ENCODE results near the gene DNALI1. TPM values are rescaled to one million over a fixed set of nuclear protein-coding genes. Genes with fewer than 3 reads are reported as not detected.
"Not testable (repeated sequence)": the region's sequence is repeated elsewhere in the genome, so short reads cannot be mapped to it uniquely, and the experiment has no call there.

The DNALI1 gene
- 1.3 TPM for total RNA-seq
- polyA plus RNA-seq, result 2.1 TPM
- long read RNA-seq, donor 1, result 0 reads
- long read RNA-seq, donor 2, partial matches to known transcripts, result 0 of 1 reads
- long read RNA-seq, donor 2, other reads (novel, unspliced or antisense), result 0 of 1 reads
- long read RNA-seq, donor 3, partial matches to known transcripts, result 0 of 1 reads
- long read RNA-seq, donor 3, other reads (novel, unspliced or antisense), result 0 of 1 reads
- long read RNA-seq, donor 4, result 0 reads
- long read RNA-seq, donor 5, transcript DNALI1-201 (6 exons, 2,649 nt), result major isoform, 6 of 13 reads
- long read RNA-seq, donor 5, partial matches to known transcripts, result 0 of 13 reads
- long read RNA-seq, donor 5, other reads (novel, unspliced or antisense), result 0 of 13 reads
- long read RNA-seq, donor 6, result 0 reads
- long read RNA-seq, donor 7, result 0 reads
- long read RNA-seq, donor 8, result 0 reads
- long read RNA-seq, donor 9, partial matches to known transcripts, result 37 of 66 reads
- long read RNA-seq, donor 9, other reads (novel, unspliced or antisense), result 29 of 66 reads
- long read RNA-seq, donor 10, result 0 reads

DNA sequence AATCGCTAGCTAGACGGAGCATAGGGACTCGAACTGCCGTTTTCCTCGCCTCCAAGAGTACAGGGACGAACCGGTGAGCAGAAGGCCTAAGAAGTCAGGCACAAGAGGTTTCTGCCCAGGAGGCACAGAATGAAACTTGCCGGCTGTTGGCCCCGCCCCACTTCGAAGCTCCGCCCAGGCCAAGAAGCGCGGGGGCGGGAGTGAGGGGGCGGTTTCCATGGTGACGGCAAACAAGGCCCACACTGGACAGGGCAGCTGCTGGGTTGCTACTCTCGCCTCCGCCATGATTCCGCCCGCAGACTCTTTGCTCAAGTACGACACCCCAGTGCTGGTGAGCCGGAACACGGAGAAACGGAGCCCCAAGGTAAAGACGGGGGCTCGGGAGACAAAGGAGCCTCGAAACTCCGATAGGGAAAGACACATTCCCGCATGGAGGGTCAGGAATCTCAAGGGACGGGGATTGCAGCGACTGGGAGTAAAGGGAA is at the start of gene DNALI1:
Gene DNALI1 (plus strand): TSS at position 229 of the 485 bp plus-strand sequence. CDS start 55 bp downstream, at position 284.
- H3K27me3 ChIP-seq (ENCODE audit: control insufficient read depth in 2 of 2, insufficient read depth in 1 of 2, low read length in 1 of 2), result peaks cover 0 to 5% of the 10 kb centered on the region in 2 donors
- 47% methylated on average over 31 of the region's 31 CpGs for WGBS
- peaks cover 2 to 5% of the 10 kb centered on the region in 2 donors for H3K36me3 ChIP-seq (ENCODE audit: control insufficient read depth in 2 of 2, insufficient read depth in 2 of 2, low read length in 1 of 2)
- H3K4me3 ChIP-seq (ENCODE audit: low read length in 2 of 2), result no peak within 1 kb of the TSS
- no peak within 1 kb of the TSS for H3K27ac ChIP-seq (ENCODE audit: low read depth in 1 of 2, low read length in 1 of 2)
- peaks cover 11 to 13% of the 10 kb centered on the region in 2 donors for H3K4me1 ChIP-seq (ENCODE audit: control insufficient read depth in 2 of 2, insufficient read depth in 2 of 2, low read length in 2 of 2)
- peaks cover 0 to 10% of the 10 kb centered on the region in 2 donors for H3K9me3 ChIP-seq (ENCODE audit: control insufficient read depth in 2 of 2, insufficient read depth in 1 of 2, low read length in 1 of 2)
- DNase-seq (ENCODE audit: low read depth in 6 of 9, low spot score in 9 of 9), result peak in 3 of 9 donors; percentile 11 to 23 (median 13)

DNA sequence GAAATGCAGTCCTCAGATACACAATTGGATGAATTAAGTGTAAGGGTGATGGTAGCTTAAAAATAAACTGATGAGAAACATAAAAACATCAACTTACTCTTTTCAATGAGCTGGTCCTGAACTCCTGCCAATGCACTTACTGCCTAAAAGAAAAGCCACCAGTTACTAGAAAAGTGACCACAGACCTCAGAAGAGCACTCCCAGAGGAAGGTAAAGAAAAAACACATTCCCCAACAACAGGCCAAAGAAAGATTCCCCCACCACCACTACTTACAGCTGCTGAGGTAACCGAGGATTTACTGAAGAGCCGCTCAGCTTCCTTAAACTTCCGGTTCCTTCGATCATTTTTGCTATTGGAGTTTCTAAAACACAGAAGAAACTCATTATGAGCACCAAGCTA is 47.6 kb upstream of the DNALI1 start:
- Histone ChIP-seq H3K4me3 (ENCODE audit: low read length in 2 of 2) (no peak overlapping the region), H3K27ac (ENCODE audit: low read depth in 1 of 2, low read length in 1 of 2) (no peak overlapping the region), H3K27me3 (ENCODE audit: control insufficient read depth in 2 of 2, insufficient read depth in 1 of 2, low read length in 1 of 2) (no peaks in the 10 kb centered on the region), H3K36me3 (ENCODE audit: control insufficient read depth in 2 of 2, insufficient read depth in 2 of 2, low read length in 1 of 2) (peaks cover 23 to 36% of the 10 kb centered on the region in 2 donors), H3K4me1 (ENCODE audit: control insufficient read depth in 2 of 2, insufficient read depth in 2 of 2, low read length in 2 of 2) (peaks cover 3 to 9% of the 10 kb centered on the region in 2 donors), H3K9me3 (ENCODE audit: control insufficient read depth in 2 of 2, insufficient read depth in 1 of 2, low read length in 1 of 2) (no peaks in the 10 kb centered on the region)
- 91% methylated on average over 4 of the region's 4 CpGs for WGBS
- no peak for DNase-seq (ENCODE audit: low read depth in 6 of 9, low spot score in 9 of 9)

DNA sequence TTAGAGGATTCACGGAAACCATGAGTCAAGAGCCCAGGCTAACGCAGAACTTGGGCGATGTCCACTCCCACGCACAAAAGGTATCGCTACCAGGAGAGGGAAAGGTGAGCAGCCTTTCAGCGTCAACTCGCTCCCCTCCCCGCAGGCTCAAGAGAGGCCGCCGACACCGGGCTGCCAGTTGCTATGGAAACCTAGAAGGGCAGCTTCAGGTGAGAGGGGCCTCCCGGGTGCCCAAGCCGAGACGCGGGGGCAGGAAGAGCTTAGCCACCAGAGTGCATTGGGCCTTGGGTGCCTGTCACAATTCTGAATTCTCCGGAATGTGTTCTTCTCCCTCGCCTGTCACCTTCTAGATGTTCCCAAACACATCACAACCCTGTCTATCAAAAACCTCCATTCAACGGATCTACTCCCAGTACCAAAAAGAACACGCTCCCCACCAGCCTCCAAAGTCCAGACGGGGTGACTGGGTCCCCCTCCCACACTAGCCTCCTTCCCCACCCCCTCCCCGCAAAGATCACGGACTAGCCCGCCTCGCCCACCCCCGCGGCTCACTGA is 42.9 kb upstream of the DNALI1 start:
- peaks cover 9 to 13% of the 10 kb centered on the region in 2 donors for H3K4me1 ChIP-seq (ENCODE audit: control insufficient read depth in 2 of 2, insufficient read depth in 2 of 2, low read length in 2 of 2)
- peak in 3 of 9 donors; percentile 8 to 47 (median 30) for DNase-seq (ENCODE audit: low read depth in 6 of 9, low spot score in 9 of 9)
- peaks cover 11 to 17% of the 10 kb centered on the region in 2 donors for H3K36me3 ChIP-seq (ENCODE audit: control insufficient read depth in 2 of 2, insufficient read depth in 2 of 2, low read length in 1 of 2)
- peak overlapping the region in 1 of 2 donors; percentile 33 for H3K27ac ChIP-seq (ENCODE audit: low read depth in 1 of 2, low read length in 1 of 2)
- 7% methylated on average over 26 of the region's 26 CpGs for WGBS
- no peaks in the 10 kb centered on the region for H3K27me3 ChIP-seq (ENCODE audit: control insufficient read depth in 2 of 2, insufficient read depth in 1 of 2, low read length in 1 of 2)
- peak overlapping the region; percentile 65 to 89 for H3K4me3 ChIP-seq (ENCODE audit: low read length in 2 of 2)
- H3K9me3 ChIP-seq (ENCODE audit: control insufficient read depth in 2 of 2, insufficient read depth in 1 of 2, low read length in 1 of 2), result no peaks in the 10 kb centered on the region

DNA sequence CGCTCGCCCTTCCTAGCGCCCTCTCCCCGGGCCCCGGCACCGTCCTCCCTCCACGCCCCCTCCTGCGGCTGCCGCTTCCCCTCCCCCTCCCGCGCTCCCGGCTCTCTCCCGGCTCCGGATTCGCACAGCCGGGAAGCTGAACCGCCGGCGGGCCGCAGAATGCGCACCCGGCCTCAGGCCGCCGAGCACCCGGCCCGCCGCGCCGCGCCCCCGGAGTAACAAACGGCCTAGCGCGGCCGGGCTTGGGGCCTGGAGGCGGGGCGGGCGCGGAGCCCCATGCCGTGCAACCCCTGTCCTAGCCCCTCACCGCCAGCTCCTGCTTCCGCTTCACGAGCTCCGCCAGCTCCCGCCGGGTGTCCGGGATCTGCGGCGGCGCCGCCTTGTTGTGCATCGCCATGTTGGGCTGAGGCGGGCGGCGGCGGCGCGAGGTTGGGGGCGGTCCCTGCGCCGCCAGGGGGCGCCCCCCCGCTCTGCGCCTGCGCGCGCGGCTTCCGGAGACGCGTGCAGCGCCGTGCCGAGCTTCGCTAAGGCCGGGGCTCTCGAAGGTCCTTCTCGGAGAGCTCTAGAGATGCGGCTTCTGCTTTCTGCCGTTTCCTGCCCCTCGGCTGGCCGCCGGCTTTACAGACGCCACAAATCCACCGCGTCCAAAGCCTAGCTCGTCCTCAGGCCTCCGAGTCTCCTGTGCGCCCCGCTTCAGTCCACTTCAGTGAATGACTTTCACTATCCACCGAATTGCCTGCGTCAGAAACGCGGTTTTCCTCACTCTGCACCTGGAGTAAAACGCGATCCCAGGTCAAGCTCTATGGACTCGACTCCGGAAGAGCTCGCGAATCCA is 42.2 kb upstream of the DNALI1 start, which contains the start of gene MEAF6:
Gene MEAF6 (minus strand): TSS at position 417 of the 835 bp plus-strand sequence. CDS start 20 bp downstream, at position 397.
- Histone ChIP-seq H3K36me3 (ENCODE audit: control insufficient read depth in 2 of 2, insufficient read depth in 2 of 2, low read length in 1 of 2) (peaks cover 4 to 11% of the 10 kb centered on the region in 2 donors), H3K9me3 (ENCODE audit: control insufficient read depth in 2 of 2, insufficient read depth in 1 of 2, low read length in 1 of 2) (no peaks in the 10 kb centered on the region), H3K4me1 (ENCODE audit: control insufficient read depth in 2 of 2, insufficient read depth in 2 of 2, low read length in 2 of 2) (peaks cover 9 to 13% of the 10 kb centered on the region in 2 donors), H3K4me3 (ENCODE audit: low read length in 2 of 2) (peak within 1 kb of the TSS; percentile 65 to 89), H3K27me3 (ENCODE audit: control insufficient read depth in 2 of 2, insufficient read depth in 1 of 2, low read length in 1 of 2) (no peaks in the 10 kb centered on the region), H3K27ac (ENCODE audit: low read depth in 1 of 2, low read length in 1 of 2) (peak within 1 kb of the TSS; percentile 90 to 95)
- under 1% methylated on average over 100 of the region's 100 CpGs for WGBS
- peak; percentile 61 to 91 (median 82) for DNase-seq (ENCODE audit: low read depth in 6 of 9, low spot score in 9 of 9)

DNA sequence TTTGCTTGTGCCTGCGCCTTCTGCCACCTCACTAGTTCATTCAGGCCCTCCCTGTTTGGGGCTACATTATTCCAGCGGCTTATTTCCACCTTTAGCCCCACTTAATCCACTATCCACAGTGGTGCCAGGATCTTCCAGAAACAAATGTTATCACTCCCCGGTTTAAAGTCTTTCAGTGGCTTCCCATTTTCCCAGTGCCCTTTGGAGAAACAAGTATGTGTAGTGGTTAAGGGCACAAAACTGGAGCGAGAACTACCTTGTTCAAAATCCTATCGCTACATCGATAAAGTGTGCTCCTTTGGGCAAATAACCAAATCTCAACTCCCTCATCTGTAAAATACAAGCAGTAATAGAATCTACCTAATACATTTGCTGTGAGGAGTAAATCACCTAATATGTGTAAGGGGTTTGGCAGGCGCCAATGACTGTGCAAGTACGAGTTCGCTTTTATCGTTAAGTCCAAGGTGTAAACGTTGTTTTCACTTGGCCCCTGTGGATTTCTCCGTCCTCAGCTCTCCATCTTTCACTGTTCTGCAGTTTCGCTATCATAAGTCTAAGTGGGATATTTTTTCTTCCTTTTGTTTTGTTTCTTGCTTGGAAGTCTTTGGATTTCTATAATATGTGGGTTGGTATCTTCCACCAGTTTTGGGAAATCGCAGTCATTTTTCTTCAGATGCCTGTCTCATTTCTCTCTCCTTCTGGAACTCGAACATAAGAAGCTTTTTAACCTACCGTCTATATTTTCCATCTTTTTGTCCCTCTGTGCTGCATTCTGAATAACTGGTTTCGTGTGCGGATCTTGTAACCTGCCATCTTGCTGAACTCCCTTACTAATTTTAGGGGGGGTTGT is 41.3 kb upstream of the DNALI1 start:
- no peaks in the 10 kb centered on the region for H3K9me3 ChIP-seq (ENCODE audit: control insufficient read depth in 2 of 2, insufficient read depth in 1 of 2, low read length in 1 of 2)
- peak overlapping the region; percentile 65 to 89 for H3K4me3 ChIP-seq (ENCODE audit: low read length in 2 of 2)
- peak overlapping the region; percentile 90 to 95 for H3K27ac ChIP-seq (ENCODE audit: low read depth in 1 of 2, low read length in 1 of 2)
- peak in 1 of 9 donors; percentile 2 for DNase-seq (ENCODE audit: low read depth in 6 of 9, low spot score in 9 of 9)
- WGBS, result 81% methylated on average over 18 of the region's 18 CpGs
- peaks cover 9 to 13% of the 10 kb centered on the region in 2 donors for H3K4me1 ChIP-seq (ENCODE audit: control insufficient read depth in 2 of 2, insufficient read depth in 2 of 2, low read length in 2 of 2)
- peaks cover 4 to 9% of the 10 kb centered on the region in 2 donors for H3K36me3 ChIP-seq (ENCODE audit: control insufficient read depth in 2 of 2, insufficient read depth in 2 of 2, low read length in 1 of 2)
- H3K27me3 ChIP-seq (ENCODE audit: control insufficient read depth in 2 of 2, insufficient read depth in 1 of 2, low read length in 1 of 2), result no peaks in the 10 kb centered on the region

DNA sequence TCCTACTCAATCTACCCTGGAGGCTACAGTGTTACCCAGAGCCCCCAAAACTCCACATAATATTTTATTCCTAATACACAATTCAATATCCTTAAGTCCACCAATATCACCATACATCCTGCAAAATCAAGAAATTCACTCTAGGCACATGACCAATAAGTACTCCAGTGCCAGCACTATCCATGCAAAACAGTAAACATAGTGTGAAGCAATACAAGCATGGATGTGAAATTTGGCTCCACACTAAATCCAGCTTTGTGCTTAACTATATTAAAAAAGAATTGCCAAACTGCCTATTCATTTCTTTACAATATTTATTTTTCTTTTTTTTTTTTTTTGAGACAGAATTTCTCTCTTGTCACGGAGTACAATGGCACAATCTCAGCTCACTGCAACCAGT is 39.2 kb upstream of the DNALI1 start:
- DNase-seq (ENCODE audit: low read depth in 6 of 9, low spot score in 9 of 9), result no peak
- no peak overlapping the region for H3K4me3 ChIP-seq (ENCODE audit: low read length in 2 of 2)
- 98% methylated on average over 1 of the region's 1 CpG for WGBS
- no peak overlapping the region for H3K27ac ChIP-seq (ENCODE audit: low read depth in 1 of 2, low read length in 1 of 2)
- H3K4me1 ChIP-seq (ENCODE audit: control insufficient read depth in 2 of 2, insufficient read depth in 2 of 2, low read length in 2 of 2), result peaks cover 9 to 13% of the 10 kb centered on the region in 2 donors
- H3K9me3 ChIP-seq (ENCODE audit: control insufficient read depth in 2 of 2, insufficient read depth in 1 of 2, low read length in 1 of 2), result no peaks in the 10 kb centered on the region
- peaks cover 1 to 3% of the 10 kb centered on the region in 2 donors for H3K36me3 ChIP-seq (ENCODE audit: control insufficient read depth in 2 of 2, insufficient read depth in 2 of 2, low read length in 1 of 2)
- H3K27me3 ChIP-seq (ENCODE audit: control insufficient read depth in 2 of 2, insufficient read depth in 1 of 2, low read length in 1 of 2), result no peaks in the 10 kb centered on the region

DNA sequence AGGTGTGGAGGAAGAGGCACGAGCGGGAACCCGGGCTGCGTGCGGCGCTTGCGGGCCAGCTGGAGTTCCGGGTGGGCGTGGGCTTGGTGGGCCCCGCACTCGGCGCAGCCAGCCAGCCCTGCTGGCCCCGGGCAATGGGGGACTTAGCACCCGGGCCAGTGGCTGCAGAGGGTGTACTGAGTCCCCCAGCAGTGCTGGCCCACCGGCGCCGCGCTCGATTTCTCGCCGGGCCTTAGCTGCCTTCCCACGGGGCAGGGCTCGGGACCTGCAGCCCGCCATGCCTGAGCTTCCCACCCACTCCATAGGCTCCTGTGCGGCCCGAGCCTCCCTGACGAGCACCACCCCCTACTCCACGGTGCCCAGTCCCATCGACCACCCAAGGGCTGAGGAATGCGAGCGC is 38.5 kb upstream of the DNALI1 start:
- DNase-seq (ENCODE audit: low read depth in 6 of 9, low spot score in 9 of 9), result not testable (repeated sequence)

DNA sequence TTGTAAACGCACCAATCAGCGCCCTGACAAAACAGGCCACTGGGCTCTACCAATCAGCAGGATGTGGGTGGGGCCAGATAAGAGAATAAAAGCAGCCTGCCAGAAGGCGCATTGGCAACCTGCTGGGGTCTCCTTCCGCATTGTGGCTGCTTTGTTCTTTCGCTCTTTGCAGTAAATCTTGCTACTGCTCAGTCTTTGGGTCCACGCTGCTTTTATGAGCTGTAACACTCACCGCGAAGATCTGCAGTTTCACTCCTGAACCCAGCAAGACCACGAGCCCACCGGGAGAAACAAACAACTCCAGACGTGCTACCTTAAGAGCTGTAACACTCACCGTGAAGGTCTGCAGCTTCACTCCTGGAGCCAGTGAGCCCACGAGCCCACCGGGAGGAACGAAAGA is 37.8 kb upstream of the DNALI1 start:
- H3K9me3 ChIP-seq (ENCODE audit: control insufficient read depth in 2 of 2, insufficient read depth in 1 of 2, low read length in 1 of 2); H3K27me3 ChIP-seq (ENCODE audit: control insufficient read depth in 2 of 2, insufficient read depth in 1 of 2, low read length in 1 of 2); H3K36me3 ChIP-seq (ENCODE audit: control insufficient read depth in 2 of 2, insufficient read depth in 2 of 2, low read length in 1 of 2); H3K4me1 ChIP-seq (ENCODE audit: control insufficient read depth in 2 of 2, insufficient read depth in 2 of 2, low read length in 2 of 2): not testable (repeated sequence)
- whole genome bisulfite sequencing, result 62% methylated on average over 15 of the region's 15 CpGs
- H3K4me3 ChIP-seq (ENCODE audit: low read length in 2 of 2), result peak overlapping the region; percentile 23 to 27
- peak overlapping the region in 1 of 2 donors; percentile 65 for H3K27ac ChIP-seq (ENCODE audit: low read depth in 1 of 2, low read length in 1 of 2)
- peak in 3 of 9 donors; percentile 19 to 59 (median 32) for DNase-seq (ENCODE audit: low read depth in 6 of 9, low spot score in 9 of 9)

More for the DNA sequence above, 38.5 kb upstream of the DNALI1 start:
- H3K9me3 ChIP-seq (ENCODE audit: control insufficient read depth in 2 of 2, insufficient read depth in 1 of 2, low read length in 1 of 2); H3K27ac ChIP-seq (ENCODE audit: low read depth in 1 of 2, low read length in 1 of 2); H3K27me3 ChIP-seq (ENCODE audit: control insufficient read depth in 2 of 2, insufficient read depth in 1 of 2, low read length in 1 of 2); H3K4me3 ChIP-seq (ENCODE audit: low read length in 2 of 2); H3K36me3 ChIP-seq (ENCODE audit: control insufficient read depth in 2 of 2, insufficient read depth in 2 of 2, low read length in 1 of 2): not testable (repeated sequence)
- H3K4me1 ChIP-seq (ENCODE audit: control insufficient read depth in 2 of 2, insufficient read depth in 2 of 2, low read length in 2 of 2), result peaks cover 9 to 11% of the 10 kb centered on the region in 2 donors
- WGBS, result 98% methylated on average over 26 of the region's 31 CpGs

All from thymus (tissue), 14 donors.